Measurements from ENCODE around the gene SERPINF2. TPM values are rescaled to one million over a fixed set of nuclear protein-coding genes. Genes with fewer than 3 reads are reported as not detected.

The SERPINF2 gene
- total RNA-seq, 1 experiment from 2014 or later = 0.68 TPM

GRCh38 chr17:1755252-1755826 is 12.7 kb downstream of the SERPINF2 start:
- H4K8ac ChIP-seq (replicated peaks; ENCODE audit: insufficient read length, low read depth, low read length) = no peak overlapping the region
- no peaks in the 10 kb centered on the region for H3K79me2 ChIP-seq (ENCODE audit: insufficient read depth, low read length)
- DNase-seq = no peak
- no peak overlapping the region for H2BK5ac ChIP-seq (ENCODE audit: insufficient read length, low read length)
- no peaks in the 10 kb centered on the region for H3K23me2 ChIP-seq (ENCODE audit: insufficient read length, low read depth, low read length, poor library complexity, severe bottlenecking)
- no peak overlapping the region for H2BK15ac ChIP-seq (ENCODE audit: low read depth, low read length)
- no peak overlapping the region for H4K91ac ChIP-seq (ENCODE audit: insufficient read length, low read depth, low read length)
- Mint-ChIP-seq H3K36me3 (ENCODE audit: insufficient read depth in 1 of 3, low read depth in 3 of 3) (no peaks in the 10 kb centered on the region), H3K4me1 (peaks cover 23 to 28% of the 10 kb centered on the region in 2 experiments), H3K4me3 (no peak overlapping the region), H3K9me3 (no peaks in the 10 kb centered on the region), H3K27me3 (ENCODE audit: low read depth) (no peaks in the 10 kb centered on the region; the same call in none of the 2 replicates), H3K27ac (no peak overlapping the region)
- no peaks in the 10 kb centered on the region for H3K79me1 ChIP-seq (ENCODE audit: insufficient read depth, low read depth, low read length, poor library complexity, severe bottlenecking)
- H3T11ph ChIP-seq (ENCODE audit: low read length) = no peak overlapping the region
- no peak overlapping the region for H2AFZ ChIP-seq (ENCODE audit: low read length)
- H3K9ac ChIP-seq (ENCODE audit: extremely low read depth, insufficient read length, low read length) = no peak overlapping the region
- H3K18ac ChIP-seq (ENCODE audit: insufficient read length, low read depth, low read length) = no peak overlapping the region
- H2BK20ac ChIP-seq (ENCODE audit: low read depth, low read length, poor library complexity, severe bottlenecking) = no peak overlapping the region
- TF ChIP-seq CTCF (conservative IDR thresholded peaks at IDR 0.05) = no peak
- no peak overlapping the region for H4K5ac ChIP-seq (ENCODE audit: insufficient read length, low read depth, low read length)
- H3K14ac ChIP-seq (ENCODE audit: insufficient read depth, low read length) = no peak overlapping the region
- no peaks in the 10 kb centered on the region for H4K20me1 ChIP-seq (ENCODE audit: control insufficient read depth, insufficient read depth, insufficient read length)
- no peaks in the 10 kb centered on the region for H3K4me1 ChIP-seq (ENCODE audit: insufficient read depth, low read length)
- no peaks in the 10 kb centered on the region for H3K27me3 ChIP-seq (ENCODE audit: insufficient read depth, low read length)
- H2BK12ac ChIP-seq (ENCODE audit: insufficient read length, low read depth, low read length) = no peak overlapping the region
- H2BK120ac ChIP-seq (ENCODE audit: low read depth, low read length, poor library complexity, severe bottlenecking) = no peak overlapping the region
- no peak overlapping the region for H3K4ac ChIP-seq (ENCODE audit: low read depth, low read length)
- H3K56ac ChIP-seq (ENCODE audit: insufficient read length, low read depth, low read length) = no peak overlapping the region
- H3K9me3 ChIP-seq (ENCODE audit: control insufficient read depth, low read depth, low read length) = no peaks in the 10 kb centered on the region
- H3K23ac ChIP-seq (ENCODE audit: insufficient read length, low read depth, low read length) = no peak overlapping the region
- H3K27ac ChIP-seq (ENCODE audit: insufficient read length, low read depth, low read length) = no peak overlapping the region
- WGBS (ENCODE audit: extremely low coverage, insufficient read length, low lambda C conversion rate) = no CpG with 5 or more reads among the region's 20 CpGs
- no peak overlapping the region for H2AK5ac ChIP-seq (ENCODE audit: insufficient read length, low read length)
- H3K4me2 ChIP-seq (ENCODE audit: insufficient read depth, insufficient read length, low read length) = no peak overlapping the region
